ENCODE measurements around the gene PTPN9.
"Not testable (repeated sequence)": the region's sequence is repeated elsewhere in the genome, so short reads cannot be mapped to it uniquely, and the experiment has no call there.

The PTPN9 gene

DNA sequence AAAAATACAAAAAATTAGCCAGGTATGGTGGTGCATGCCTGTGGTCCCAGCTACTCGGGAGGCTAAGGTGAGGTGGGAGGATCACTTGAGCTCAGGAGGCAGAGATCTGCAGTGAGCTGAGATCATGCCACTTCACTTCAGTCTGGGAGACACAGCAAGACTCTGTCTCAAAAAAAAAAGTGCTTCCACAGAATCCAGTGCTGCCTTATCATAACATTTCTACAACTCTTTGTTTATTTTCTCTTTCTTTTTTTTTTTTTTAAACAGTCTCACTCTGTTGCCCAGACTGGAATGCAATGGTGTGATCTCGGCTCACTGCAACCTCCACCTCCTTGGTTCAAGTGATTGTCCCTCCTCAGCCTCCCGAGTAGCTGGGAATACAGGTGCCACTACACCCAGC lies 53.4 kb downstream of the PTPN9 start:
- not testable (repeated sequence) for DNase-seq

DNA sequence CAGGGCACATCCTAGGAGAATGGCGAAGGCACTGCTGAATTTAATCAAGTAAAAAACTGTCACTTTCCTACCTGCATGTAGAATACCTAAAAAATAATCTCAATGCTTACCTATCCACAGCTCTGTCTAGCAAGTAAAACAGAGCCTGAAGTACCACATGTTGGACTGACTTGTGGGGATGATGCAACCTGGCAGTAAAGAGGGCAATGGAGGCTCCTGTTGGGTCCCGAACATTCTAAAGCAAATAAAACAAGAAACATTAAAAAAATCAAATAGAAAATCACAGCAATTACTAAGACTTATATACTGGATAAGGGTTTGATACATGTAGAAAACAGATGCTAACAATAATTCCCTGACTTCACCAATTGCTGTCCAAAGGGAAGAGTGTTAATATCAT lies 56.1 kb downstream of the PTPN9 start:
- no peak for DNase-seq

DNA sequence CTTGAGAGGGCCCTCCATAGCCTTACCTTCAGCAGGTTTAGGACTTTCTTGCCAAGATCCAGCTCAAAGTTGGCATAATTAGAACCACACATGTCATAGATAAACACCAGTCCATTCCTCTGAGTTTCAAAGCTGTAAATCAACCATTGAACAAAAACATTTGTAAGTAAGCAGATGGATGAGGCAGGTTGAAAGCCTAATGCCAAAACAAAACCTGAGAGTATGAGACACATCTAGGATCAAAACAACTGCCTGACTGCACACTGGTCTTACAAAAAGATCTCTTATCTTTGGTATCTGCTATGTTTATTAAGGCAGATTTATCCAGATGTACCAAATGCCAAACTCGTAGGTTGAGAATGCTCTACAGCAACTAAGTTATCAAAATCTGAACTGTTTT lies 61.9 kb downstream of the PTPN9 start:
- DNase-seq, result no peak

GRCh38 chr15:75508840-75509532 lies 70.1 kb downstream of the PTPN9 start:
- DNase-seq, result no peak

DNA sequence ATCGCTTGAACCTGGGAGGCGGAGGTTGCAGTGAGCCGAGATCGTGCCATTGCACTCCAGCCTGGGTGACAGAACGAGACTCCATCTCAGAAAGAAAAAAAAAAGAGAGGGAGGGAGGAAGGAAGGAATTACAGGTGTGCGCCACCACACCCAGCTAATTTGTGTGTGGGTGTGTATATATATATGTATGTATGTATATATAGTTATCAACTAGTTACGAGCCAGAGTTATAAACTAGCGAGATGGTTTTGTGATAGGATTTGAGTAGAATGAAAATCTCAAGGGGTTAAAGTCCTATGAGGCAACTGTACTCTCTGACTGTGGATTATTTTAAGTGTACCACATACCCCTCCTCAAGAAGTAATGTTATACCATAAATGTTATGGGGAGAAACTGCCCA lies 76.8 kb downstream of the PTPN9 start:
- DNase-seq, result no peak

DNA sequence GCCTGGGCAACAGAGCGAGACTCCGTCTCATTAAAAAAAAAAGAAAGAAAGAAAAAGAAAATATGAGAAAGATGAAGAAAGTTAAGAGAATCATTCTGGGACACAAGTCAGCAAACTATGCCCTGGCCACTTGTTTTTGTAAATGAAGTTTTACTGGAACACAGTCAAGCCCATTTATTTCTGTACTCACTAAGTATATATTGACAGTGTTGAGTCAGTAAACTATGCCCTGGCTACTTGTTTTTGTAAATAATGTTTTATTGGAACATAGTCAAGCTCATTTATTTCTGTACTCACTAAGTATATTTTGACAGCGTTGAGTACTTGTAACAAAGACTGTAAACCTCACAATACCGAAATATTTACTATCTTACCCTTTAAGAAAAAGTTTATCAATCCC lies 85.4 kb downstream of the PTPN9 start:
- DNase-seq, result no peak

GRCh38 chr15:75483961-75484360 lies 95.2 kb downstream of the PTPN9 start:
- DNase-seq, result no peak

DNA sequence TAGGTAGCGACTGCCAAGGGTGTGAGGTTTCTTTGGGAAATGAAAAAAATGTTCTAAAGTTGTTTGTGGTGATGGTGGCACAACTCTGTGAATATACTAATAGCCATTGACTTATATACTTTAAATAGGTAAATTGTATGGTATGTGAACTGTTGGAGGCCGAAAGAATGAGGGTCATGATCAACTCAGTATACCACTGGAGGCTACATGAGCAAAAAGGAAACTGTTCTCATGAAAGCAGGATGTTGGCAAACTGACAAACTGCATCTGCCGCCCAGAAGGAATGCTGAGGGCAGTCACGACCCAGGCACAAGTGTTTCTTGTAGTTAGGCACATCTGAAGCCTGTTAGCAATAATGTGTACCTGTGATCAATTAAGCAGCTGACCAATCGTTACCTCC lies 95.6 kb downstream of the PTPN9 start:
- not testable (repeated sequence) for DNase-seq

GRCh38 chr15:75483106-75483505 lies 96.0 kb downstream of the PTPN9 start:
- no peak for DNase-seq

DNA sequence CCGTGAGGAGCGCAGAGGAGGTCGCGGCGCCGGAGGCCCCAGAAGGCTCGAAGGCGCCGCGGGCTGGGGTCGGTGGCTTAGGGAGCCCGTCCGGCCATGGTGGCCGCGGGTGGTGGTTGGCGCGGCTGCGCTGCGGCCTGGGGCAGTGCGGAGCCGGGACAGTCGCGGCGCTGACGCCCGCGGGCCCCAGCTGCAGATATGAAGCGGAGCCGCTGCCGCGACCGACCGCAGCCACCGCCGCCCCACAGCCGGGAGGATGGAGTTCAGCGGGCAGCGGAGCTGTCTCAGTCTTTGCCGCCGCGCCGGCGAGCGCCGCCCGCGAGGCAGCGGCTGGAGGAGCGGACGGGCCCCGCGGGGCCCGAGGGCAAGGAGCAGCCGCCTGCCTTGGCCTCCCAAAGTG lies 98.7 kb downstream of the PTPN9 start:
- DNase-seq, result not testable (repeated sequence)

- DNase-seq, result no peak
Observed at GRCh38 chr15:75479670-75480069, 99.4 kb downstream of the PTPN9 start.

DNA sequence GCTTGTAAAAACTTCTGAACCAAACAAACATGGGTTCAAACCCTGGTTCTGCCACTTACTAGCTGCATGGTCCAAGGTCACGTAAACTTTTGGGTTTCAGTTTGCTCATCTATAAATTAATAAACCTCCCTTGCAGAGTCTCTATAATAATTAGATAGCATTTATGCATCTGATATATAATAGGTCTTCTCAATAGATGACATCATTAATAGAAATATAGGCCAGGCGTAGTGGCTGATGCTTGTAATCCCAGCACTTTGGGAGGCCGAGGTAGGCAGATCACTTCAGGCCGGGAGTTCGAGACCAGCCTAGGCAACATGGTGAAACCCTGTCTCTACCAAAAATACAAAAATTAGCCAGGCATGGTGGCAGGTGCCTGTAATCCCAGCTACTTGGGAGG lies 102.0 kb downstream of the PTPN9 start:
- not testable (repeated sequence) for DNase-seq

- no peak for DNase-seq
Observed at GRCh38 chr15:75468913-75469598, 110.1 kb downstream of the PTPN9 start.

- no peak for DNase-seq
Observed at GRCh38 chr15:75460646-75461045, 118.5 kb downstream of the PTPN9 start.

DNA sequence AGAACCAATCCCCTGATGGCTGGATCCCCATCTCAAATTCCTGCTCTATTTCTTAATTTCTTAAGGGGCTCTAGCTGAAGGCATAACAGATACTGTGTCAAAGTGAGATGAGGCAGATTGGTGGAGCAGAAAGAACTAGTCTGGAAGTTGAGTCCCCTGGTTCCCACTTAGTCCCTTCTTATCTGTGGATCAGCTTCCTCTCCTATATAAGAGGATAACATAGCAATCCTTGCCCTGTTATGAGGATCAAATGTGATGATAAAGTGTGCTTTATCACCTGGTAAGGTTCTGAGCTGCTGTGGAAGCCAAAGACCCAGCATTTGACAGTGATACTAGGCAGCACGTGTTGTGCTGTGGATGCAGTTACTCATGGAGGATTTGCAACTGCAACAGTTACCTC lies 119.5 kb downstream of the PTPN9 start:
- DNase-seq, result no peak

GRCh38 chr15:75456710-75457109 lies 122.4 kb downstream of the PTPN9 start:
- no peak for DNase-seq

GRCh38 chr15:75455982-75456531 lies 123.1 kb downstream of the PTPN9 start:
- DNase-seq, result no peak

DNA sequence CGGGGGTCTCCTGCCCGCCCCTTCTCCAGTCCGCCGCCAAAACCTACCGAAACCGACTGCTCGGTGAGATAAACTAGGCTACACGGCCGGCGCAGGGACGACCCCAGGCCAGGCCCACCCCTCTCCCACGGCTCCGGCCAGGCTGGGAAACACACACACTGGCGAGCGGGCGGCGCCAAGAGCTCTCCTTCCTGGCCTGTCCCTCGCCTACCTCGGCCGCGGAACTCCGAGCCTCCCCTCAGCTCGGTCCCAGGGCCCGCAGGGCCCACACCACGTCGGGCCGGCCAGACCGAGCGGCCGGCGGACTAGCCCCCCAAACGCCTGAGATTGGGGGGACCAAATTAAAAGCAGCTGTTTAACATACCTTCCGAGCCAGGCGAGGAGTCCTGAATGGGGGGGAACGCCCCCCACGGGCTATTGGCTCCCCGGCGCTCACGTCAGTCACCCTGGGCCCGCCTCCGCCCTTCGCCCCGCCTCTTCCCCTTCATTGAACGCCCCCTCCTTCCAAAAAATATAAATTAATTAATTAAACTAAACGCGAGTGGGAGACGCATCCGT lies 123.6 kb downstream of the PTPN9 start:
- peak; percentile 87 for DNase-seq

GRCh38 chr15:75454471-75455378 lies 124.4 kb downstream of the PTPN9 start:
- DNase-seq, result peak; percentile 78

DNA sequence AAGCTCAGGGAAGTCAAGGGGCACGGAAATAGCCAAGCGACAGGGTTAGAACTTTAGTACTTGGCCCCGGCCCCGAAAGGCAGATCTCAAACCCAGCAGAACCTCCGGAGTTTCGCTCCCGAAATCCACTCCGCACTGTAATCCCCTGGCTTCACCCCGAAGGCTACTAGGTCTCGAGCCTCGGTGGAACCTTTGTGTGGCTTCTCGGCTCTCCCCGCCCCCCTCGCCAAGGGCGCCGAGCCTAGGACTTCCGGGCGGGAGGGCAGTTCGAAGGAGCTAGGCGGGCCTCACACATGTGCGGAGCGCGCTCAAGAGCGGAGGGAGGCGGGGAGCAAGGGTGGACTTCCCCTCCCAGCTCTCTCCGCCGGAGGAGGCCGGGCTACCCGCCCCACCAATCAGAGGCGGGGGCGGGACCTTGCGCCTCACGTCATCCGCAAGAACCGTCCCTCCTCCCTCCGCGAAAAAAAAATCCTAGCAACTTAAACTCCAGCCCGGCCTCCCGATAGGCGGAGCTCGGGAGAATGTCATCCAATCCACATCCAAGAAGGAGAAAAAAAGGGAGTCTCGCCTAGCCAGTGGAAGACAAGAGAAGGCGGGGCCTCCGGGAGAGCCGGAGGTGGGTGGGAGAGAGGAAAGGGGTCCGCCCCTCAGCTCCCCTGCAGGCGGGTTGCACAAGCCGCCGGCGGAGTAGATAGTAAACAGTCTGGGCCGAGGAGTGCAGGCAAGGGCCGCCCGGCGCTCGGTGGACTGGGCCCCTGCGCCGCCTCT lies 125.2 kb downstream of the PTPN9 start:
- peak; percentile 93 for DNase-seq

DNA sequence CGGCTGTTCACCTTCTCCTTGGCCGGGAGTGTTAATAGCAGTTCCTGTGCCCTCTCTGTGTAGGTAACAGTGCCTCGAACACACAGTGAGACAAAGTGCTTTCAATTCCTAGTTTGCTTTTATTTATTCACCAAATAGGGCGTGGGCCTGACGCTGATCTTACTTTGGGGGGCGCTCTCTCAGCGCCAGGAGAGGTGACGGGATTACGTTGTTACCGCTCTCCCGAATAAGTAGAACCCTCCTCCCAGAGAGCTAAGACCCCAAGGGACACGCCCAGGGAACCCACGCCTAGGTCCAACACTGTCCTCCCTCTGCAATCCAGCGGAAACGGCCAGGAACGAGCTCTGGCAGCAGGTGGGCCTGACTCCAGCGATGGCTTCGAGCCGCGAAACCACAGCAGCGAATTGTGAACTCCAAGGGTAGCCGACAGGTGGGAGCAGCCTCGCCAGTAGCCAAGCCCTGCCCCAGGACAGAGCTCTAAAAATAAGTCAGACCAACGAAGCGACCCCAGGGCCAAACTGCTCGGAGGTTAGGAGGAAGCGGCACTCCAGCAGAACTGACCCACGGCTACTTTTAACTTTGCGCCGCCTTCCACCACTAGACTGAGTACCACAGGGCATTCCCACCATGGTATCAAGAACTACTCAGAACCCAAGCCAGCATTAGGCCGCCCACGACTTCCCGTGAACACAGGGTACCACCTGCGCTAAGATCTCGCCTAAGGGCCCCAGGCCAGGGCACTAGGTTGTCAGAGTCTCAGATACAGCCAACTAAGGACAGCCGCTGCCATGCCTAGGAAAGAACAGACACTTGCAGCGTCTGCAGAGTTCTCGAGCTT lies 126.0 kb downstream of the PTPN9 start:
- DNase-seq, result peak; percentile 74

Measured in stimulated activated CD4-positive, alpha-beta T cell treated with anti-CD3 and anti-CD28 coated beads, Interleukin-12 subunit alpha, Interleukin-12 subunit beta, amount 100 ng/mL, for 4 hours (primary cell).